ELR (cell line): ENCODE measurements around the gene TRIP13.
"Not testable (repeated sequence)": the region's sequence is repeated elsewhere in the genome, so short reads cannot be mapped to it uniquely, and the experiment has no call there.

Source experiments
- DNase-seq: peaks from one replicate; pipeline ENCODE4 v3.0.0-alpha.2; 2015; ENCODE audit warnings: low read depth

The TRIP13 gene

DNA sequence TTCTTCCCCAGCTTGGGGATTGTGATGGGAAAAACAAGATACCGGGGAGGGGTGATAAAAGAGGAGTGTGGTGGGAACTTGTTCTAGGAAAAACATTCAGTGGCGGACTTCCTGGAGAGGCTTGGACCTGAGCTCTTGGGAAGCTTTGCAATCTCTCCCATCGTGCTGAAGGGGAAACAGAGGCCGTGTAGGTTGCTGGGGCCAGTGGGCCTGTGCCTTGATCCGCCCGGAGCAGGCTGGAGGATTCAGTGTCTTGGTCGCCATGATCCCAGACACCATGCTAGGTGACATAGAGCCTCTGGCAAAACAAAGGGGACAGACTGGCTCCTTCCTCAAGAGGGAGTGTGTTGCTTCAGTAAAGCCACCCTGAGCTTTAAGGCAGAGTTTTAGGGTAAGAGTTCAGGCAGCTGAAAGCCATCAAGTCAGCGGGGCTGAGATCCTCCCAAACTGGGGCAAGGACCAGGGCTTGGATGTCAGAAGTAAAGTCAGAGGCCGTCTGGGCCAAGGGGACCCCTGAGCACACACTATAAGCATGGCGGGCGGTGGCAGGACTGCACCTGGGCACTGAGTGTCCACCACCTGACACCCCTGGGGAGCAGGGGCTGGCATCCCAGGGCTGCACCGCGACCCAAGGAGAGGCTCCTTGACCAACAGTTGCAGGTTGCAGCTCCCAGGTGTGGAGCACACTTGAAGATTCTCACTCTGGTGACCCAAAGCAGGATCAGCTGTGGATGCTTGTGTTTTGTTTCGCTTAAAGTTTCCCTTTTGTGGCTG, 44.7 kb downstream of the TRIP13 start:
- DNase-seq, result no peak

- DNase-seq, result no peak
Observed at GRCh38 chr5:939368-939767, 46.7 kb downstream of the TRIP13 start.

DNA sequence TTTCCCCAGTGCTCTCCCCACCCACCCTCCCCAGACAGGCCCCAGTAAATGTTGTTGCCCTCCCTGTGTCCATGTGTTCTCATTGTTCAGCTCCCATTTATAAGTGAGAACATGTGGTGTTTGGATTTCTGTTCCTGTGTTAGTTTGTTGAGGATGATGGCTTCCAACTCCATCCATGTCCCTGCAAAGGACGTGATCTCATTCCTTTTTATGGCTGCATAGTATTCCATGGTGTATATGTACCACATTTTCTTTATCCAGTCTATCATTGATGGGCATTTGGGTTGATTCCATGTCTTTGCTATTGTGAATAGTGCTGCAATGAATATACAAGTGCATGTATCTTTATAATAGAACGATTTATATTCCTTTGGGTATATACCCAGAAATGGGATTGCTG, 48.1 kb downstream of the TRIP13 start:
- not testable (repeated sequence) for DNase-seq

- DNase-seq, result no peak
Observed at GRCh38 chr5:943201-943917, 50.7 kb downstream of the TRIP13 start.

DNA sequence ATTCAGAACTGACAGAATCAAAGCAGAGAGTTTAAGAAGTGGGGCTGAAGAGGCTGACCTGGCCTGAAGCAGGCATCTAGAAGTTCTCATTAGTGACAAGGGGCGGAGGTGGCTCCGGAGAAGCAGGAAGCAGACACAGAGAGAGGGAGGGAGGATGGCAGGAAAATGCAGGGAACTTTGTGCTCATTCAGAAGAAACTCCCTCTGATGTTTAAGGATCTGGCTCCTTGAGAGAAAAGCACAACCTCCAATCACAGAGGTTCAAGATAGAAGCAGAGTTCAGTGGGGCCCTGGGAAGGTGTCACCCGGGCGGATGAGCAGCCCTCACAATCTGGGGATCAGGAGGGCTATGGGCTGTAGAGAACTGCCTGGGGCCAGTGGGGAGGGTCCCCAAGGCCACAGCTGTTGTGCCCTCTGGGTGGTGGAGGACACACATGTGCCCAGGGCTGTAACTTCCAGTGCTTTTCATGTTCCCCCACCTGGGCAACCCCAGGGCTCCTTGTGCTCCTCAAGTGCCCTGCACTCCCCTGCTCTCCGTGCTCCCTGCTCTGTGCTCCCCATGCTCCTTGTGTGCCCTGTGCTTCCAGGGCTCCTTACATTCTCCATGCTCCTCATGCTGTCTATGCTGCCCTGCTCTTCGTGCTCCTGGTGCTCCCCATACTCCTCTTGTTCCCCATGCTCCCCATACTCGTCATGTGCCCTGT, 51.4 kb downstream of the TRIP13 start:
- no peak for DNase-seq

DNA sequence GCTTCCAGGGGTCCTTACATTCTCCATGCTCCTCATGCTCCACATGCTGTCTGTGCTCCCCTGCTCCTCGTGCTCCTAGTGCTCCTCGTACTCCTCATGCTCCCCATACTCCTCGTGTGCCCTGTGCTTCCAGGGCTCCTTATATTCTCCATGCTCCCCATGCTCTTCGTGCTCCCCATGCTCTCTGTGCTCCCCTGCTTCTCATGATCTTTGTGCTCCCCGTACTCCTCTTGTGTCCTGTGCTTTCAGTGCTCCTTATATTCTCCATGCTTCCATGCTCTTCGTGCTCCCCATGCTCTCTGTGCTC, 51.9 kb downstream of the TRIP13 start:
- DNase-seq, result no peak

GRCh38 chr5:944992-945685, 52.5 kb downstream of the TRIP13 start:
- no peak for DNase-seq

- DNase-seq, result no peak
Observed at GRCh38 chr5:945691-946551, 53.2 kb downstream of the TRIP13 start.

- no peak for DNase-seq
Observed at GRCh38 chr5:946720-947625, 54.3 kb downstream of the TRIP13 start.

DNA sequence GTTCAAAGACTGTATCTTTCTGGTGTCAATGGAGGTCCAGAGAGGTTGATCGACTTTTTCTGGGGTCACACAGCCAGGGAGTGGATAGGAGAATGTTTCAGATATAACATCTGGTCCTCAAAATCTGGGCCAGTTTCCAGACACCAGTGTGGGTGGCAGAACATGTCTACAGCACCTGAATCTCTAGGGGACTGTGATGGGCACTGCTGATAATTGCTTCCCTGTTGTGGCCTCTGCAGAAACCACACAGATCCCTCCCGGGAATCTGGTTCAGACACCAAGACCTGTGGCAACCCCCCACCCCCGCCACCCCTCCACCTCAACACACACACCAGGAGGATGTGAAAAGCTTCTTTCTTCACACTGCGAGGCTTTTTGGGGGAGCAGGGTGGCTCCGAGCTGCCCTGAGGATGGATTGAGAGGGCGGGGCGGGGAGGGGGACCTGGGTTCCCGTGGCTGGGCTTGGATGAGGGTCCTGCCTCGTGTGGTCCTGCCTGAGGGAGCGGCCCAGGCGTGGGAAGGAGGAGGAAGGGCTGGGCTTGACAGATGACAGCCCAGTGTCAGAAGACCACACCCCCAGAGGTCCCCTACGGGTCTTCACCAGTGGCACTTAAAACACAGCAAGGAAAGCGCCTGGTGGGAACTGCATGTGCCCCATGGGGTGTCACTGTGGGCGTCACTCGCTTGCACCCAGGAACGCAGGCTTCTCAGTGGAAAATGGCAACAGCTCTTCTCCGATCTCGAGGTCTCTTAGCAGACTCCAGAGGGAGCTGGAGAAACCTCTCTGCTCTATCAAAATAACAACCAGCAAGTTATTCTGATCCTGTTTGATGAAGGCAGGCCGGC, 55.2 kb downstream of the TRIP13 start:
- no peak for DNase-seq

DNA sequence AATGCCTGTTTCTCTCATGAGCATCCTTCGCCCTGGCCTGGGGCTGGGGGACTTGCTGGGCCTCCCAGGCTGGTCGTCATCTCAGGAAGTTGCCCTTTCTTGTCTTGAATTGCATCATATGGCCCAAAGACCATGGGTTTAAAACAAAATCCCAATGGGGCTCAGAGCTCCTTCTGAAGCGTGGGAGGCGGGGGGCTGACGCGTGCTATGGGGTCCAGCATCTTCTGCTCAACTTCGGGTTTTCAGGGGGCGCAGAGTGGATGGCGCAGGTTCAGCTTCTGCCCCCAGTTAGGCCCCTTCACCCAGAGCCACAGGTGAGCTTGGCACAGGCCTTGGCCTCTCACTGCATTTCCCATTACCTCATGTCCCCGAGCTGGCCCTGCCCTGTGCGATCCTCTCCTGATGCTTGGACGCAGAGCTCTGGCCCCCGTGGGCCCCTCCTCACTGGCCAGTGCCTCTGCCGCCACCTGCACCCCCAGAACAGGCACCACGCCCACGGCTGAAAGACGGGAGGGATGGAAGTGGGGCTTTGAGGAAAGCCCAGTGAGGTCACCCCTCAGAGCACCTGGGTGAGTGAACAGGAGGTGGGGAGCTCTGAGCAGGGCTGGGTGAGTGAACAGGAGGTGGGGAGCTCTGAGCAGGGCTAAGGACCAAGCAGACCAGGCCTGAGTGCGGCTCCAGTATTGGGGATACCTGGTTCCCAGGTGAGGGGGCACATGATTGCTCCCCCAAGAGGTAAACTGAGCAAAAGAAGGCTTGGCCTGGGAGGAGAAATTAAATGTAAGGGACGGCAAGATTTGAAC, 56.0 kb downstream of the TRIP13 start:
- DNase-seq, result no peak

DNA sequence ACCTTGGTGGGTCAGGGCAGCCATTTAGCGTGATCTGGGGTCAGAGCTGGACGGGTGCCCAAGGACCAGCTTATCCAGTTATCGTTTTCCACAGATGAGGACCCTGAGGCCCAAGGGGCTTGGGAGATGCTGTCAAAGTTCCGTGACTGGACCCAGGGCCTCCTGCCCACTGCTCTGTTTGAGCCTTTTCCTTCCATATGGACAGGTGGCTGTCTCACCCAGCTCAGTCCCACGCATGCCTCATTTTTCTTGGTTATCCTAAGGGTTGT, 56.5 kb downstream of the TRIP13 start:
- DNase-seq, result no peak

DNA sequence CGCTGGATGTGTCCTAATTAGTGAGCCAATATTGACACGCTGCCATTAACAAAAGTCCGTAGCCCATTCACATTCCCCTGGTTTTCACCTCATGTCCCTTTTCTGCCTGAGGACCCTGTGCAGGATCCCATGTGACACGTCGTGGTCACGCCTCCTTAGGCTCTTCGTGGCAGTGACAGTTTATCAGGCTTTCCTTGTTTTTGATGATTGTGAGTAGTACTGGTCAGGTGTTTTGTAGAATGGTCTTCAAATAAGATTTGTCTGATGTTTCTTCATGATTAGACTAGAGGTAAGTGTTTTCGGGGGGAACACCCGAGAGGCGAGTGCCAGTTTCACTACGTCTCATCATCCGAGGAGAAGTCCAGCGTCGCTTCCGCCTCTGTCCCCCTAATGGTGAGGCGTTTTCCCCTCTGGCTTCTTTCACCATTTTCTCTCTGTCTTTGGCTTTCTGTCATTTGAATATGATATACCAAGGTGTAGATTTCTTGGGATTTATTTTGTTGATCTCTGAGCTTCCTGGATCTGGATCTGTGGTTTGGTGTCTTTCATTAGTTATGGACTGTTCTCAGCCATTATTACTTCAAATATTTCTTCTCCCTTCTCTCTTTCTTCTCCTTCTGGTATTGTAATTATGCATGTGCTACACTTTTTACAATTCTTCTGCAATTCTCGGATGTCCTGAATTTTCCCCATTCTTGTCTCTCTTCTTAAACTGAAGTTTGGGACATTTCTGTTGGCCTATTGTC, 57.3 kb downstream of the TRIP13 start:
- DNase-seq, result no peak

DNA sequence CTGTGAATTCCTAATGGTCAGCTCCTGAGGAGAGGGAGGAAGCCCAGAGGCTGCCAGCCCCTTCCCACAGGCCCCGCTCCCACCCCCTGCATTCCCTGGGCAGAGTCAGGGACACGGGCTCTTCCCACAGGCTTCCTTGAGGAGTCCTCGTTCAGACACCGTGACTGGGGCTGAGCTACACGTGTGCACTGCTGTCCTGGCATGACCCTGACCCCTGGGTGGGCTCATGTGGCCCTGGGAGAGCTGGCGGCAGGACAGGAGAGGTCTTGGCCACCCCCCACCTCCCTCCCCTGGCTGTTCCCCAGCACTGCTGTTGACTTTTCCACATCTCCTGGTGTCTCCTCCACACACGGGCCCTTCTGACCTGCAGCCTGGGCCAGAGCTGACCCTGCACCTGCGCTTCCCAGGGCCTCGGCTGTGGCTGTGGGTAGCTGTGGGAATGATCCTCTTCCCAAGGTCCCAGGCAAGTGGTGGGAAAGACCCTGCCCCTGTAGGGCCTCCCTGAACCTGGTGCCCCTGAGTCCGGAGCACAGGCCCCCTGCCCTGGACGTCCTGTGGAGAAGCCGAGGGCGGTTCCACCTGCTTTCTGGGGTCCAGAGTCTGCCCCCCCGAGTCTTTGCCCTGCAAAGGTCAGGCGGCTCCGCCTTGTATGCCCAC, 59.4 kb downstream of the TRIP13 start:
- no peak for DNase-seq

GRCh38 chr5:952597-953271, 60.0 kb downstream of the TRIP13 start:
- no peak for DNase-seq

- no peak for DNase-seq
Observed at GRCh38 chr5:953535-954449, 61.1 kb downstream of the TRIP13 start.
